Measurements from ENCODE around the gene GRIK2.
A peak's percentile ranks its signal among the peaks of the same experiment; 100 is the strongest.

GRIK2 gene

DNA sequence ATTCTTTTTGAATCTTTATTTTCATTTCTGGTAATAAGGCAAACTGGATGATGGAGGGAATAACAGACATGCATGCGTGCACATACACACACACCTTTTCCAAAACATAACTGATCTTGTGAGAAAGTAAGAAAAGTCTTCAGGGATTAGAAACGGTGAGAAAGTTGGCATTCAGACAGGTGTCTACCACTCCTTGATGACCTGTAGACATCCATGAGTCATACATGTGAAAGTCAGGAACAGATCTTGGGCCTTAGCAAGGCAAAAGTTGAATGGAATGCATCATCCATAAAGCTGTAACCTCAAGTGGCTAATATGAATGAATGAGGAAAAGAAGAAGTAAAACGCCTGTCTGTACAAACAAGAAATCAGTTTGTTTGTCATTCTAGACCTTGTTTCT lies 97.3 kb downstream of the GRIK2 start:
- DNase-seq (ENCODE audit: low read depth) = no peak
- no peak overlapping the region for H3K4me3 ChIP-seq (ENCODE audit: low read depth, low read length)
- TF ChIP-seq, protein P1, sequence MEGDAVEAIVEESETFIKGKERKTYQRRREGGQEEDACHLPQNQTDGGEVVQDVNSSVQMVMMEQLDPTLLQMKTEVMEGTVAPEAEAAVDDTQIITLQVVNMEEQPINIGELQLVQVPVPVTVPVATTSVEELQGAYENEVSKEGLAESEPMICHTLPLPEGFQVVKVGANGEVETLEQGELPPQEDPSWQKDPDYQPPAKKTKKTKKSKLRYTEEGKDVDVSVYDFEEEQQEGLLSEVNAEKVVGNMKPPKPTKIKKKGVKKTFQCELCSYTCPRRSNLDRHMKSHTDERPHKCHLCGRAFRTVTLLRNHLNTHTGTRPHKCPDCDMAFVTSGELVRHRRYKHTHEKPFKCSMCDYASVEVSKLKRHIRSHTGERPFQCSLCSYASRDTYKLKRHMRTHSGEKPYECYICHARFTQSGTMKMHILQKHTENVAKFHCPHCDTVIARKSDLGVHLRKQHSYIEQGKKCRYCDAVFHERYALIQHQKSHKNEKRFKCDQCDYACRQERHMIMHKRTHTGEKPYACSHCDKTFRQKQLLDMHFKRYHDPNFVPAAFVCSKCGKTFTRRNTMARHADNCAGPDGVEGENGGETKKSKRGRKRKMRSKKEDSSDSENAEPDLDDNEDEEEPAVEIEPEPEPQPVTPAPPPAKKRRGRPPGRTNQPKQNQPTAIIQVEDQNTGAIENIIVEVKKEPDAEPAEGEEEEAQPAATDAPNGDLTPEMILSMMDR (IDR thresholded peaks at IDR 0.05; ENCODE audit: insufficient read depth, low read depth, low read length, missing control alignments) = no peak

DNA sequence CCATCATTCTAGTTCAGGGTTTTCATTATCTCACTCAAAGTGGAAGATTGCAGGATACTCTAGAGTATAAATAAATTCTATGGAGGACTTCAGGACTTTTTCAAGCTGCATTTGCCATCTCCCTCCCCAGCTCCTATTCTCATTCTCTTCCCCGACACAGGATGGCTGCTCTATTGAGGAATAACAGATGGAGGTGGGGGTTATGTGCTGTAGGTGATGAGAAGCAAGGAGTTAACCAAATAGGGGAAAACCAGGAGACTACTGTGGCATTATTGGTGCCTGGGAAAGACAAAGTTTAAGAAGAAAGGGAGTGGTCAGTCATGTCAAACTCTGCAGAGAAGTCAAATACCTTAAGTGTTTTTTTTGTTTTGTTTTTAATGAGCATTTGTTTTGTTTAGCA lies 109.3 kb downstream of the GRIK2 start:
- TF ChIP-seq, protein P1 (IDR thresholded peaks at IDR 0.05; ENCODE audit: insufficient read depth, low read depth, low read length, missing control alignments) = no peak
- no peak for DNase-seq (ENCODE audit: low read depth)
- no peak overlapping the region for H3K4me3 ChIP-seq (ENCODE audit: low read depth, low read length)

DNA sequence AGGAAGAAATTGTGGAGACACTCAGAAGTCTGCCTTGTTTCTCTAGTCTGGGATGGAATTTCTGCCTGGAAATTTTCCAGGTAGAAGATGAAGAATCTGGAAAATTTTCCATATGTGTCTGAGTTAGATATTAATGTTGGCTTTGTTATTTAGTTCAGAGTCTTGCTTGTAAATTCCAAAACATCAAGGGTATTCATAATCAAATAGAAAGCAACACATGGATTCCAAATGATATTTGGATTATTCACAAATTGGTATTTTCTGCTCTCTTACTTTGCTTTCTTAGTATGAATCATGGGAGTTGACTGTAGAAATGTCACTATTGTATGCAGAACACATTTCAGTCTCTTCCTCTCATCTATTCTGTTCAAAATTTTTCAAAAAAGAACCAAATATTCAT lies 116.0 kb downstream of the GRIK2 start:
- no peak for DNase-seq (ENCODE audit: low read depth)
- TF ChIP-seq, protein P1 (IDR thresholded peaks at IDR 0.05; ENCODE audit: insufficient read depth, low read depth, low read length, missing control alignments) = no peak
- no peak overlapping the region for H3K4me3 ChIP-seq (ENCODE audit: low read depth, low read length)

DNA sequence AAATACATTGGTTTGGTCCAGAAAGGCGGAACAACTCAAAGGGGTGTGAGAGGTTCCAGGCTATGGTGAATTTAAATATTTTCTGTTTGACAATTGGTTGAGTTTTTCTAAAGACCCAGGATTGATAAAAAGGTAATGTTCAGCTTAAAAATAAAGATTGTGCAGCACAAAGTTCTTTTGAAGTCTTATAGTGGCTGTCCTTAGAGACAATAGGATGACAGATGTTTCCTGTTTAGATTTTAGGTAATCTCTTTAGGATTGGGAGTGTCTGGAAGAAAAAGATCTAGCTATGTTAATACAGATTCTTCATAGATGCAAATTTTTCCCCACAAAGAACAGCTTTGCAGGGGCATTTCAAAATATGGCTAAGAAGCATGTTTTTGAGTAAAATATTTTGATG lies 119.7 kb downstream of the GRIK2 start:
- TF ChIP-seq, protein P1 (IDR thresholded peaks at IDR 0.05; ENCODE audit: insufficient read depth, low read depth, low read length, missing control alignments) = no peak
- DNase-seq (ENCODE audit: low read depth) = no peak
- H3K4me3 ChIP-seq (ENCODE audit: low read depth, low read length) = no peak overlapping the region

DNA sequence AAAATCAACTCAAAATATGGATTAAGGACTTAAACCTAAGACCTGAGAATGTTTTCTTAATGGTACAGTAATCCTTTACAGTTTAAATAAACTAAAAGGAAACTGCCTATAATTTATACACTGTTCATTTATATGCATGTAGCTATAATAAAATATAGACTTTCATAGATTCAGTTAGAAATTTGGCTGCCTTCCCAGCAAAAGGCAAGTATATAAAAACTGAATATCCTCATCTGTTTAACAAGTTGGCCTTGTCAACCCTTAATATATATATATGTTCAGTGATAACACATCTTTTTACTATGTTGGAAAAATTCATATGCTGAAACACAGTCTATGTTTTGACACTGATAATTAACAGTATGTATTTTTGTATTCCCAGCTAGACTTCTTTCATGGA lies 123.1 kb downstream of the GRIK2 start:
- TF ChIP-seq, protein P1 (IDR thresholded peaks at IDR 0.05; ENCODE audit: insufficient read depth, low read depth, low read length, missing control alignments) = no peak

DNA sequence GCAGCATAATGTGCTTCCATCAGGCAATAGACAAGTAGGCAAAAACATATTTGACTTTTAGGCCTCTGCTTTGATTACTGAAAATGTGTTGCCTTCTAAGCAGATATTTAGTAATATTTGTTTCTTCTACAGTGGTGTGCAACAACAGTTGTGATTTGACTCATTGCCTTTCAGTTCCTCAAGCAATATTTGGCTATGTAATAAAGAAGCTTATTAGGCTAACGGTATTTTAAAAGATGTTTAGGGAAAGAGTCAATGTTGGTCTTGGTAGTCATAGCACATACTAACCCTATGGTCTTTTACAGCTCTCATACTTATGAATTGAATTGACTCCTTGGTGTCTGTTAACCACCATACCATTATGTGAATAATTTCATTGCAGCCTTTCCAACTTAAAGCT lies 124.1 kb downstream of the GRIK2 start:
- TF ChIP-seq, protein P1 (IDR thresholded peaks at IDR 0.05; ENCODE audit: insufficient read depth, low read depth, low read length, missing control alignments) = no peak
- DNase-seq (ENCODE audit: low read depth) = peak; percentile 6
- H3K4me3 ChIP-seq (ENCODE audit: low read depth, low read length) = no peak overlapping the region

More for the DNA sequence above, 123.1 kb downstream of the GRIK2 start:
- DNase-seq (ENCODE audit: low read depth) = no peak
- H3K4me3 ChIP-seq (ENCODE audit: low read depth, low read length) = no peak overlapping the region

DNA sequence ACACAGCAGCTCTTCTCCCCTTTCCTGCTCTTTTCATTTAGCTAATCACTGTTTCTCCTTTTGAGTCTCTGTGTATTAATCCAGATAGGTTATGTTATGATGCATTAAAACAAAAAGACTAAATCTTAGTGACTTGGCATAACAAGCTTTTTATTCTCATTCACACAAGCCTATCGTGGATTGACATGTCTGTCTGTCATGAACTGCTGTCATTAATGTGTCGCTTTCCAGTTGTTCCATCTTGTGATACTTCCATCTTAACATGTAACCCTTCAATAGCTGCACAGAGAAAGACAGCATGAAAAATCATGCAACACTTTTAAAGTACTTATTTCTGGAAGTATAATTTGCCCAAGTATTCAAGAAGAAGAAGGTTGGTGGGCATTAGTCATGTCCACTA lies 128.7 kb downstream of the GRIK2 start:
- no peak overlapping the region for H3K4me3 ChIP-seq (ENCODE audit: low read depth, low read length)
- TF ChIP-seq, protein P1 (IDR thresholded peaks at IDR 0.05; ENCODE audit: insufficient read depth, low read depth, low read length, missing control alignments) = no peak
- no peak for DNase-seq (ENCODE audit: low read depth)
